Endothelial cell of umbilical vein (primary cell): ENCODE results near the gene FHIT. TPM values are rescaled to one million over a fixed set of nuclear protein-coding genes. Genes with fewer than 3 reads are reported as not detected.

Experiments used
- BruUV-seq: library from RNA; stranded (reverse); fragments of 400-500 nt; replicated peaks from 2 replicates; lab custom pipeline; 2021; lab: Mats Ljungman, UMichigan
- CTCF ChIA-PET: fragments of 300-600, 350-600 bp; sonication (Branson Sonifier 250); formaldehyde crosslinking; loops from one replicate; lab custom pipeline; 2021; ENCODE audit warnings: antibody characterized with exemption, inconsistent platforms; lab: Charles Lee
- POLR2A ChIA-PET: fragments of 300-600, 350-600 bp; sonication (Branson Sonifier 250); formaldehyde crosslinking; loops from one replicate; lab custom pipeline; 2021; ENCODE audit warnings: antibody characterized with exemption, inconsistent platforms; lab: Charles Lee
- DNase-seq: peaks from one replicate; pipeline ENCODE4 v3.0.0-alpha.2; 2011; ENCODE audit warnings: low read depth, low spot score
- FAIRE-seq: peaks from 2 replicates; lab custom pipeline; 2011; peaks lifted over from hg19 to GRCh38; lab: Jason Lieb, UNC
- H2AFZ ChIP-seq: 2 replicates; pipeline ENCODE4 v1.6.0; 2012; ENCODE audit warnings: low read depth, low read length, control low read depth, inconsistent platforms
- H3K27ac ChIP-seq: 2 replicates; pipeline ENCODE4 v1.5.1; 2011; ENCODE audit warnings: low read depth, mild to moderate bottlenecking, control low read depth, low read length, moderate library complexity; ENCODE audit not compliant: insufficient read depth
- H3K27me3 ChIP-seq, 2 experiments: 2 replicates each; pipeline versions ENCODE4 v1.6.0 to v1.6.1; 2011; ENCODE audit warnings: low read length in 2 of 2, mixed read lengths in 1 of 2; ENCODE audit not compliant: control insufficient read depth in 2 of 2, insufficient read depth in 2 of 2
- H3K36me3 ChIP-seq, 2 experiments: 2 replicates in 1 of 2; 3 replicates in 1 of 2; pipeline ENCODE4 v1.5.1; 2011; ENCODE audit warnings: low read length in 2 of 2, mild to moderate bottlenecking in 1 of 2, moderate library complexity in 1 of 2; ENCODE audit not compliant: control insufficient read depth in 2 of 2, insufficient read depth in 2 of 2; ENCODE audit errors: extremely low read depth in 1 of 2
- H3K4me1 ChIP-seq: 3 replicates; pipeline ENCODE4 v1.5.1; 2011; ENCODE audit warnings: mild to moderate bottlenecking, low read length; ENCODE audit not compliant: control insufficient read depth, insufficient read depth; ENCODE audit errors: extremely low read depth
- H3K4me2 ChIP-seq: 2 replicates; pipeline ENCODE4 v1.6.1; 2011; ENCODE audit warnings: low read length, control low read depth, mixed read lengths; ENCODE audit not compliant: insufficient read depth
- H3K4me3 ChIP-seq, 3 experiments: fragments of 200-600 bp in 1 of 3; sonication (generic), shearing (Covaris generic) in 1 of 3; replicated peaks in 1 of 3; 2 replicates each; pipeline ENCODE4 v1.5.1; 2011 to 2016; ENCODE audit warnings: control low read depth in 3 of 3, low read length in 3 of 3, mild to moderate bottlenecking in 2 of 3, inconsistent platforms in 1 of 3, low read depth in 1 of 3, moderate library complexity in 1 of 3; ENCODE audit not compliant: insufficient read depth in 1 of 3
- H3K79me2 ChIP-seq: 2 replicates; pipeline ENCODE4 v1.6.0; 2012; ENCODE audit warnings: low read length, inconsistent platforms; ENCODE audit not compliant: control insufficient read depth, insufficient read depth
- H3K9ac ChIP-seq: replicated peaks from 2 replicates; pipeline ENCODE3; 2011; ENCODE audit warnings: low read length, control low read depth; ENCODE audit not compliant: insufficient read depth; ENCODE audit errors: extremely low read depth
- H3K9me1 ChIP-seq: replicated peaks from 3 replicates; pipeline ENCODE4 v1.6.0; 2011; ENCODE audit warnings: mild to moderate bottlenecking, low read length; ENCODE audit not compliant: control insufficient read depth, insufficient read depth; ENCODE audit errors: extremely low read depth
- H3K9me3 ChIP-seq: replicated peaks from 2 replicates; pipeline ENCODE4 v1.5.1; 2012; ENCODE audit warnings: low read length, inconsistent platforms; ENCODE audit not compliant: control insufficient read depth, insufficient read depth
- H4K20me1 ChIP-seq: replicated peaks from 2 replicates; pipeline ENCODE3; 2011; ENCODE audit warnings: mild to moderate bottlenecking, low read length; ENCODE audit not compliant: control insufficient read depth, insufficient read depth; ENCODE audit errors: extremely low read depth
- EZH2 ChIP-seq: IDR thresholded peaks from 2 replicates; pipeline ENCODE4 v1.6.1; 2012; ENCODE audit warnings: borderline replicate concordance, low read depth, mild to moderate bottlenecking, moderate library complexity, low read length, inconsistent platforms; ENCODE audit not compliant: severe bottlenecking
- FOS ChIP-seq: IDR thresholded peaks from 2 replicates; pipeline ENCODE4 v1.6.1; 2011; ENCODE audit warnings: mild to moderate bottlenecking, low read length, moderate library complexity, borderline replicate concordance; ENCODE audit not compliant: insufficient read depth
- GATA2 ChIP-seq: IDR thresholded peaks from 2 replicates; pipeline ENCODE4 v1.7.0; 2011; ENCODE audit warnings: low read depth, mild to moderate bottlenecking, moderate library complexity, mixed read lengths, low read length; ENCODE audit not compliant: insufficient read length, insufficient read depth
- JUN ChIP-seq: IDR thresholded peaks from 2 replicates; pipeline ENCODE4 v1.6.1; 2011; ENCODE audit warnings: borderline replicate concordance, low read depth; ENCODE audit not compliant: insufficient read length, insufficient read depth
- MYC ChIP-seq: IDR thresholded peaks from one replicate; pipeline ENCODE4 v1.6.1; 2011; ENCODE audit warnings: mild to moderate bottlenecking, low read depth, low read length
- POLR2AphosphoS5 ChIP-seq: IDR thresholded peaks from 2 replicates; pipeline ENCODE4 v1.6.1; 2012; ENCODE audit warnings: low read depth, mild to moderate bottlenecking, control low read depth, low read length, moderate library complexity; ENCODE audit not compliant: insufficient read depth
- dilution Hi-C: fragments of 300-500 bp; cut with MboI; formaldehyde crosslinking; loops from one replicate; pipeline ENCODE4 v1.15.0; 2019; ENCODE audit warnings: low sequenced_read_pairs; ENCODE audit not compliant: extremely low pct_ligation_motif_present
- intact Hi-C: fragments of 100-400 bp; cut with micrococcal nuclease; formaldehyde crosslinking; loops from one replicate; pipeline ENCODE4 v1.10.0; 2022
- polyA plus RNA-seq, 4 experiments: library from polyadenylated mRNA; depleted of rRNA in 3 of 4; stranded (reverse) in 3 of 4; unstranded in 1 of 4; fragments of >200 nt; gene quantifications; 2 replicates each; pipeline versions ENCODE4 v1.2.1 to v1.2.3, GENCODE V29; 2011 to 2012; ENCODE audit warnings: missing spikeins in 1 of 4
- total RNA-seq: library from RNA; stranded (reverse); gene quantifications from 2 replicates; pipeline ENCODE4 v1.2.3, GENCODE V29; 2021
- TF ChIP-seq, protein P1 (sequence below): IDR thresholded peaks from 2 replicates; pipeline ENCODE4 v1.6.1; 2011; ENCODE audit not compliant: insufficient read depth, insufficient read length
- TF ChIP-seq, protein P2 (sequence below), 2 donors: IDR thresholded peaks; 1 replicate in 1 of 2; 2 replicates in 1 of 2; pipeline ENCODE4 v1.5.1; 2011; ENCODE audit warnings: low read length in 2 of 2, mild to moderate bottlenecking in 2 of 2, moderate library complexity in 2 of 2, control low read depth in 1 of 2, inconsistent platforms in 1 of 2, low read depth in 1 of 2; ENCODE audit not compliant: insufficient read depth in 1 of 2; ENCODE audit errors: extremely low read depth in 1 of 2

The FHIT gene
- total and polyA plus RNA-seq, 2 donors (not counting 3 experiments of a cell fraction or from before 2014, with no cell fraction given) = 0.47 to 2.2 TPM

DNA sequence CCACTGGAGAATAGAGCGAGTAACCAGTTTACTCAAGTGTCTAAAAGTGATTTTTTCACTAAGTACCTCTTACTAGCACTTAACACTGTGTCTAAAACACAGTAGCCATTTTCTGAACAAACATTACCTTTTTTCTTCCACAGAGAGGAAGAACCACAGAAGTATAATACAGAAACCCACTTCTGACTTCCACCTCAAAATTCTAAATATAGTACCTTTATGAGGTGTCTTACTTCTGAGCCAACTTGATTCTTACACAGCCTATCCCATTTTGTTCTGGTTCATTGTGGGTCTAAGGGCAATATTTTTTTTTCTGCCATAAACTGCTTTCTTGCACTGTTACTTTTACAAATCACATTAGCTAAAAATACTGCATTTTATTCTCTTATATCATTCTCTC is 821.0 kb downstream of the FHIT start:
- Histone ChIP-seq H3K9me1 (no peaks in the 10 kb centered on the region), H3K79me2 (no peaks in the 10 kb centered on the region), H3K4me3 (no peak overlapping the region), H2AFZ (no peak overlapping the region), H3K9me3 (no peaks in the 10 kb centered on the region), H4K20me1 (no peaks in the 10 kb centered on the region), H3K9ac (no peak overlapping the region), H3K36me3 (no peaks in the 10 kb centered on the region), H3K27ac (no peak overlapping the region), H3K4me1 (no peaks in the 10 kb centered on the region), H3K4me2 (no peak overlapping the region), H3K27me3 (no peaks in the 10 kb centered on the region)
- CTCF ChIA-PET = no interaction called here
- POLR2A ChIA-PET = no interaction called here
- dilution Hi-C loops (no loop called here), intact Hi-C loops (no loop called here)
- FAIRE-seq (no peak), DNase-seq (no peak)
- BruUV-seq = no TSS peak
- TF ChIP-seq MYC = no peak

GRCh38 chr3:60427109-60427508 is 824.1 kb downstream of the FHIT start:
- no TSS peak for BruUV-seq
- intact Hi-C loops (no loop called here), dilution Hi-C loops (no loop called here)
- H3K27ac ChIP-seq = no peak overlapping the region
- no peaks in the 10 kb centered on the region for H3K4me1 ChIP-seq
- ChIA-PET POLR2A (no interaction called here), CTCF (no interaction called here)
- FAIRE-seq (no peak), DNase-seq (no peak)
- H3K4me2 ChIP-seq = no peak overlapping the region
- H2AFZ ChIP-seq = no peak overlapping the region
- no peaks in the 10 kb centered on the region for H3K79me2 ChIP-seq
- no peaks in the 10 kb centered on the region for H3K9me3 ChIP-seq
- H3K9ac ChIP-seq = no peak overlapping the region
- H3K4me3 ChIP-seq = no peak overlapping the region
- H4K20me1 ChIP-seq = no peaks in the 10 kb centered on the region
- H3K9me1 ChIP-seq = no peaks in the 10 kb centered on the region
- H3K36me3 ChIP-seq = no peaks in the 10 kb centered on the region
- TF ChIP-seq MYC = no peak
- no peak for TF ChIP-seq POLR2AphosphoS5
- TF ChIP-seq JUN = no peak
- TF ChIP-seq FOS = no peak
- TF ChIP-seq, protein P1, sequence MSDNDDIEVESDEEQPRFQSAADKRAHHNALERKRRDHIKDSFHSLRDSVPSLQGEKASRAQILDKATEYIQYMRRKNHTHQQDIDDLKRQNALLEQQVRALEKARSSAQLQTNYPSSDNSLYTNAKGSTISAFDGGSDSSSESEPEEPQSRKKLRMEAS = no peak
- no peak for TF ChIP-seq GATA2
- TF ChIP-seq, protein P2, sequence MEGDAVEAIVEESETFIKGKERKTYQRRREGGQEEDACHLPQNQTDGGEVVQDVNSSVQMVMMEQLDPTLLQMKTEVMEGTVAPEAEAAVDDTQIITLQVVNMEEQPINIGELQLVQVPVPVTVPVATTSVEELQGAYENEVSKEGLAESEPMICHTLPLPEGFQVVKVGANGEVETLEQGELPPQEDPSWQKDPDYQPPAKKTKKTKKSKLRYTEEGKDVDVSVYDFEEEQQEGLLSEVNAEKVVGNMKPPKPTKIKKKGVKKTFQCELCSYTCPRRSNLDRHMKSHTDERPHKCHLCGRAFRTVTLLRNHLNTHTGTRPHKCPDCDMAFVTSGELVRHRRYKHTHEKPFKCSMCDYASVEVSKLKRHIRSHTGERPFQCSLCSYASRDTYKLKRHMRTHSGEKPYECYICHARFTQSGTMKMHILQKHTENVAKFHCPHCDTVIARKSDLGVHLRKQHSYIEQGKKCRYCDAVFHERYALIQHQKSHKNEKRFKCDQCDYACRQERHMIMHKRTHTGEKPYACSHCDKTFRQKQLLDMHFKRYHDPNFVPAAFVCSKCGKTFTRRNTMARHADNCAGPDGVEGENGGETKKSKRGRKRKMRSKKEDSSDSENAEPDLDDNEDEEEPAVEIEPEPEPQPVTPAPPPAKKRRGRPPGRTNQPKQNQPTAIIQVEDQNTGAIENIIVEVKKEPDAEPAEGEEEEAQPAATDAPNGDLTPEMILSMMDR (IDR thresholded peaks at IDR 0.05; ENCODE audit: extremely low read depth in 1 of 2, insufficient read depth in 1 of 2, low read depth in 1 of 2, low read length in 2 of 2) = no peak
- no peak for TF ChIP-seq EZH2
- H3K27me3 ChIP-seq = no peaks in the 10 kb centered on the region
